OCI-LY3 (cell line): ENCODE results near the gene MED6.

Experiments used
- CTCF ChIP-seq: fragments of 200-600, 300-600 bp; sonication (generic); IDR thresholded peaks from 2 replicates; pipeline ENCODE4 v1.5.1; 2014; ENCODE audit warnings: antibody characterized with exemption, low read length, low read depth
- EZH2phosphoT487 ChIP-seq: fragments of 200-600 bp; shearing (Covaris generic); IDR thresholded peaks from 2 replicates; pipeline ENCODE4 v1.6.1; 2018; ENCODE audit warnings: antibody characterized with exemption, mixed run types, low read depth

GRCh38 chr14:70595443-70596185, 4.8 kb downstream of the MED6 start:
- TF ChIP-seq CTCF = no peak
- no peak for TF ChIP-seq EZH2phosphoT487
